Stimulated activated CD8-positive, alpha-beta memory T cell treated with anti-CD3 and anti-CD28 coated beads, Interleukin-7, amount 100 ng/mL, for 1 hour (primary cell): ENCODE measurements around the gene KPNA3.
"Not testable (repeated sequence)": the region's sequence is repeated elsewhere in the genome, so short reads cannot be mapped to it uniquely, and the experiment has no call there.

Source experiments
- DNase-seq, 2 donors: peaks; one replicate each; pipeline ENCODE4 v3.0.0-alpha.2; 2020; ENCODE audit warnings: low read depth in 2 of 2

The KPNA3 gene

DNA sequence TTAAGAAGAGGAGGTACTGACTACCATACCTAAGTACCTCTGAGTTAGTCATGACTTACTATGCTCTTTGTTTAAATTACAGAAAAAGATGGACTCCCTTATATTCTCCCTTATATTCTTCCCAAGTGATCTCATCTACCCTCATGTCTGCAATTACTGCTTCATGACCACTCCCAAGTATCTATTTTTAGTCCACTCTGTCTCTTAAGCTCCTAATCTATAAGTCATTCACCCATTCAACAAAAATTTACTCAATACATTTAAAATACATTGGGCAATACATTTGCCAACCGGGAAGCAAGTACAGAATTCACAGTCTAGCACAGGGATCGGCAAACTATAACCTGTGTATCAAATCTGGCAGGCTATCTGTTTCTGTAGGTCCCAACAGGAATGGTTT lies 42.6 kb downstream of the KPNA3 start:
- no peak for DNase-seq

DNA sequence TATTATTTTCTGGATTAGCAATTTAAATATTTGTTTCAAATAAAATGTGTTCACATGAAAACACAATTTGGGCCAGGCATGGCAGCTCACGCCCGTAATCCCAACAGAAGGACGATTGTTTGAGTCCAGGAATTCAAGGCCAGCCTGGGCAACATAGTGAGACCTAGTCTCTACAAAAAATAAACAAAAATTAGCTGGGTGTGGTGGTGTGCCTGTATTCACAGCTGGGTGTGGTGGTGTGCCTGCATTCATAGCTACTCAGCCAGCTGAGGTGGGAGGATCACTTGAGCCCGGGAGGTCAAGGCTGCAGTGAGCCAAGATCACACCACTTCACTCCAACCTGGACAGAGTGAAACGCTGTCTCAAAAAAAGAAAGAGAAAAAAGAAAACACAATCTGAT lies 46.4 kb downstream of the KPNA3 start:
- DNase-seq = no peak

DNA sequence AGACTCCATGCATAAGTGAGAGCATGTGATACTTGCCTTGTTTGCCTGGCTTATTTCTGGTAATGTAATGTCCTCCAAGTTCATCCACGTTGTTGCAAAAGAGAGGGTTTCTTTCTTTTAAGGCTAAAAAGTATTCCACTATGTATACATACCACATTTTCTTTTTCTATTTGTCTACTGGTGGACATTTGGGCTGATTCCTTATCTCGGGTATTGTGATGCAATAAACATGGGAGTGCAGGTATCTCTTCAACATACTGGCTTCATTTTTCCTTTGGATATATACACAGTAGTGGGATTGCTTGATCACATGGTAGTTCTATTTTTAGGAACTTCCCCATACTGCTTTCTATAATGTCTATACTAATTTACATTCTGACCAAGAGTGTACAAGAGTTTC lies 51.6 kb downstream of the KPNA3 start:
- no peak for DNase-seq

DNA sequence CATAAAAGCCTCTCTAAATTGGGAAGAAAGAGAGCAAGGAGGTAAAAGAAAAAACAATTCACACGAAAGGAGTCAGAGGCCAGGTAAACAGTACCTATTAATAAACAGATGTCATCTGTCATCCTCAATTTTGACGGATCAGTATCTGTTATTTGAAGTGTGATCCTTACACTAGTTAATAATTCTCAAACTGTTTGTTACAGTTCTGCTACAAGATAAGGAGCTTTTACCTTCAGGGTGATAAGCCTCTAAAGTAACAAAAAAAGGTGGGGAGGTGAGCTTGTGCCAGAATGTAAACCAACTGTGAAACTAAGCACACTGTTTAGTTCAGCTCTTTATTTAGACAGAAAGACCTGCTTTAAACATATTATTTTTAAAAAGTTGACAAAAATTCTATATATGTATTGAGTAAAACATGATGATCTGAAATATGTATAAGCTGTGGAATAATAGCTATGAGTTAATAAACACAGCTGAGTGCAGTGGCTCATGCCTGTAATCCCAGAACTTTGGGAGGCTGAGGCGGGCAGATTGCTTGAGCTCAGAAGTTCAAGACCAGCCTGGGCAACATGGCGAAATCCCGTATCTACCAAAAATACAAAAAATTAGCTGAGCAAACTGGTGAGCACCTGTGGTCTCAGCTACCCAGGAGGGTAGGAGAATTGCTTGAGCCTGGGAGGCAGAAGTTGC lies 52.8 kb downstream of the KPNA3 start:
- DNase-seq = no peak

DNA sequence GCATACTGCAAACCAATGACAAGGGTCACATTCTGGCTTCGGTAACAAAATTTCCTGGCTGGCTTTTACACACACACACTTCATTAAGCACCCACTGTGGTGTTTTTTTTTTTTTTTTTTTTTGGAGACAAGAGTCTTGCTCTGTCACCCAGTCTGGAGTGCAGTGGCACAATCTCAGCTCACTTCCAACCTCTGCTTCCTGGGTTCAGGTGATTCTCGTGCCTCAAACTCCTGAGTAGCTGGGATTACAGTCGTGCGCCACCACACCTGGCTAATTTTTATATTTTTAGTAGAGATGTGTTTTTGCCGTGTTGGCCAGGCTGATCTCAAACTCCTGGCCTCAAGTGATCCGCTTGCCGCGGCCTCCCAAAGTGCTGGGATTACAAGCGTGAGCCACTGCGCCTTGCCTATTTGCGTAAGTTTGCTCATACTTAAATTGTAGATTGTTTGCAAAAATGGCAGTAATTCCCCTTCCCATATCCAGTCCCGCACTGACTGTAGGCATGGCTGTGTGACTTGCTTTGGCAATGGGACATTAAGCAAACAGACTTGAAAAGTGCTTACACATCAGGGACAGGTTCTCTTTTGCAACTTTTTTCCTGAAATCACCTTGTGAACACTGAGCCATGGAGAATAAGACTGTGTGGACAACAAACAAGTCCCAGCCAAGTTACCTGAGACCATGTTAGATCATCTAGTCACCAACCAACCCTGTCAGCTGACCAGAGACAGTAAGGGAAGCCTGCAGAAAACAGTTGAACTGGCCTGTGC lies 59.1 kb downstream of the KPNA3 start:
- no peak for DNase-seq

DNA sequence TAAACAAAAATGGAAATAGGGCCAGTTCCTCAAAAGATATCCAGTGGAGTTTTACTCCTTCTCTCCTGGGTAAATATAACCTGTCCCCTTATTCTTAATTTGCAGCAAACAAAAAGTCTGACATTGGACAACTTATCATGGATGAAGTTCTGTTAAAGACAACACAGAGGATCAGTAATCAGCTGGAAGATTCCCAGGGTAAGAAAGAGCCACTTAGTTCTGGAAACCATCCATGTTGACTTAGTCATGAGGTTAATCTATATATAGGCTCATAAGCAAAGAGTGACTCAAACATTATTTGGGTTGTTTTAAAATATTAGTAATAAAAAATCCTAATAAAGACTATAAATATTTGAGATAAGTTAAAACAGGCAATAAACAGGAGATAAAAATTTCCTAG lies 60.7 kb downstream of the KPNA3 start:
- no peak for DNase-seq

DNA sequence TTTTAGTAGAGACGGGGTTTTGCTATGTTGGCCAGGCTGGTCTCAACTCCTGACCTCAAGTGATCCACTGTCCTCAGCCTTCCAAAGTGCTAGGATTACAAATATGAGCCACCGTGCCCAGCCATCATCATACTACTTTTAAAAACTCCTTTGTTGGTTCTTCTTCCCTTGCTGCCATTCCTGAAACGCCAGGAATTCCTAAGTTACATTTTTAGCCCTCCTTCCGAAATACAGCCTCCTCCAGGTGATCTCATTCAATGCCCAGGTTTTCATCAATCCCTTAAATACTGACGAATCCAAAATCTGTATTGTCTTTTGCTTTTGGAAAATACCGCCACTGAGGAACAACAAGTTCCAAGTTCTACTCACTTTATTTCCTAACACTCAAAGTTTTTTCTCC lies 75.9 kb downstream of the KPNA3 start:
- DNase-seq = no peak

DNA sequence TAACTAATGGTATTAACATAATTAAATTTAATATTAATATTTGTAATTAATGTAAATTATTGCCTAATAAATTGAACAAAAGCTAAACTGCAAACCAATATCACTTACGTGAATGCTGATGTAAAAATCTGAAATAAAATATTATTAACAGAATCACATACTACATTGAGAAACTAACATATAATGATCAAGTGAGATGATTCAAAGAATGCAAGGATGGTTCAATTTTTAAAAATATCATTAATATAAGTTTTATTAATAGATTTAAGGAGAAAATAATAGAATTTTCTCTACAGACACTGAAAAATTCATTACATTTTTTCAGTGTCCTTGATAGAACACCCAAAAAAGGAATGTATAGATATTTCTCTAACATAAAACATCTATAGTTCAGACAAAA lies 77.7 kb downstream of the KPNA3 start:
- no peak for DNase-seq

DNA sequence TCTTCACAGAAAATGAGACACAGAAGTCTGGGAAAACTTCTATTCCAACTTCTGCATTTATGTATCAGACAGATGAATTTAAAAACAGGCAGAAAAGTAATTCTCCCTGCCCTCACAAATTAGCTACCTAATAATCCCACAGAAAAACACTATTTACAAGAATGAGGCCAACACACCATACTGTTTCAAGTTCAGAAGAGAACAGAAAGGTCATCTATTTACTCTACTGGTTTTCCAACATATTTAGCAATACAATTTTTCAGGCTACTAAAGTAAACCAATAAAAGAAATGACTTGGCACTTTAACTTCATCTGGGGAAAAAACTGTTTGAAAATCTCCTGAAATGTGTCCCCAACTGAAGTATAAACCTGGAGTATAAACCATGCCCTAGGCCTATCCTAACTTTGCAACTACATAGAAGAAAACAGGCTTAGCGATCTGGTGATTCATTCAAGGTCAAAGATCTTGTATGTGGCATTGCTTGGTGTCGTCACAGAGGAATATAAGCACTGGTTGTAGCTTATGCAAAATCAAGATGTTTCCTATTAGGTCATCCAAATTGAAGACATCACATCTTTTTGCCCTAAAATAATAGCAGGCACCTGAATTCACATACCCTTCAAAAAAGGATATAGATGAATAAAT lies 81.1 kb downstream of the KPNA3 start:
- DNase-seq = no peak

DNA sequence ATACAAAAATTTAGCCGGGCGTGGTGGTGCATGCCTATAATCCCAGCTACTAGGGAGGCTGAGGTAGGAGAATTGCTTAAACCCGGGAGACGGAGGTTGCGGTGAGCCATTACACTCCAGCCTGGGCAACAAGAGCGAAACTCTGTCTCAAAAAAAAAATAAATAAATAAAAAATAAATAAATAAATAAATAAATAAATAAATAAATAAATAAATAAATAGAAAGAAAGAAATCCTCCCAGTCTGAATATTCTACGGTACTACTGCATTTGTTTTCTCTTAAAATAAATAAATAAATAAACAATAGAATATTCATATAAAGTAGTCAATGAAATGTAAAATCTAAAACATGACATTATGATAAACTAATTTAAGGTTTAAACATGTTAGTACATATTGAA lies 88.2 kb downstream of the KPNA3 start:
- DNase-seq = not testable (repeated sequence)

DNA sequence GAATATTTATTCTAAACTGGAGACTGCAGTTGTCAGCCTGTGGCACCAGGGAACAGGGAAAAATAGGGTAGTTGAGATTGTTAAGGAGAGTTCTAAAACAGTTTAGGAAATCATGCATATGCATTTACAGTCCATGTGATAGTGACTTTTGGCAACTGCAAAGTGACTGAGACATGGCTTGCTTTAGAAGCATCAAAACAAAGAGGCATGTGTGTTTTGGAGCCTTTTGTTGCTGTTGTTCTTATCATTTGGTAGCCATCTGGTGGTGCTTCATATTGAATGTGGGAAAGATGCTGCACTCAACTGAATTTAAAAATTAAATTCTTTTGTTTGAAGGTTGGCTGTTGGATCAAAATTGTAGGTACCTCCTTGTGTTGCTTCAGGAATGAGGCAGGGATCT lies 91.0 kb downstream of the KPNA3 start:
- no peak for DNase-seq

DNA sequence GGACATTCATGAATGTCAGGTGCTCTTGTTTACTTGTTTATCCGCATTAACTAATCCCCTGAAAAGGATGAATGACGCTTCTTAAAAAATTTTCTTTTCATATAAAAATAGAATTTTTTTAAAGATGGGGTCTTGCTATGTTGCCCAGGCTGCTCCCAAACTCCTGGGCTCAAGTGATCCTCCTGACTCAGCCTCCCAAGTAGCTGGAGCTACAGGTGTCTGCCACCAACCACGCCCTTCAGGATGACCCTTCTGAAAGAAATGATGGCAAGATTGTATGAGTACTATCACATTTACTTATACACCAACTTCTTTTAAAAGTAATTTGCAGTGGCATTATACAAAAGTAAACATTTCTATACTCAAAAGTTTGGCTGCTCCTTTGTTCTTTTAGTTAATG lies 95.0 kb downstream of the KPNA3 start:
- DNase-seq = no peak

DNA sequence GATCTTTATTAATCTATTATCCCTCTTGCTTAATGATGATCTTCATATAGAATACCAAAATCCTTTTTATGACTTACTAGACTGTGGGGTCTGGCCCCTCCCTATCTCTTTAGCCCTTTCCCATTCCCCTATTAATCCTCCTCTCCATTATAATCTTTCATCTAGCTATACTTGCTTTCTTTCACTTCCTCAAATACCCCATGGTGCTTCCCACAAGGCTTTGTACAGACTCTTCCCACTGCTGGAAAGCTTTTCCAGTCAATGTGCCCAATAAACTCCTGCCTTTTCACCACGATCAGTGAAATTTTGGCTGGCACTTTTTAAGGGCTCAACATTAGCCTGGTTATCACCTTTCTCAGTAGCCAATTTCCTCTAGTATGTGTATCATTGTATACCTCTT lies 98.0 kb downstream of the KPNA3 start:
- no peak for DNase-seq

DNA sequence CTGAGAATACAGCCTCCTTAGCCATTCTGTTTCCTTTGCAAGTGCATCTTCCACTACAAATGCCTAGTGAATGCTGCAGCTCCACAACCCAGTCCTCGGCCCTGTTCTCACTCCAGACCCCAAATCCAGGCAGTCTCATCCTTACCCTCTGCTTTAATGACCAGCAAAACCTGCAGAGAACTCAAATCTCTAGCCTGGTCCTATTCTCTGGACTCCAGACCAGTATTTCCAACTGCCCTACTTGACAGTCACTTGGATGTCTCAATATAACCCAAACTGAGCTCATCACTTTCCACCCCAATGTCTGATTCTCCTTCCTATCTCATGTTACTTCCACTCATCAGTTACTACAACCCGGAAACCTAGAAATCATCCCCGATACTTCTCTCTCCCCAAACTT lies 98.6 kb downstream of the KPNA3 start:
- DNase-seq = no peak

DNA sequence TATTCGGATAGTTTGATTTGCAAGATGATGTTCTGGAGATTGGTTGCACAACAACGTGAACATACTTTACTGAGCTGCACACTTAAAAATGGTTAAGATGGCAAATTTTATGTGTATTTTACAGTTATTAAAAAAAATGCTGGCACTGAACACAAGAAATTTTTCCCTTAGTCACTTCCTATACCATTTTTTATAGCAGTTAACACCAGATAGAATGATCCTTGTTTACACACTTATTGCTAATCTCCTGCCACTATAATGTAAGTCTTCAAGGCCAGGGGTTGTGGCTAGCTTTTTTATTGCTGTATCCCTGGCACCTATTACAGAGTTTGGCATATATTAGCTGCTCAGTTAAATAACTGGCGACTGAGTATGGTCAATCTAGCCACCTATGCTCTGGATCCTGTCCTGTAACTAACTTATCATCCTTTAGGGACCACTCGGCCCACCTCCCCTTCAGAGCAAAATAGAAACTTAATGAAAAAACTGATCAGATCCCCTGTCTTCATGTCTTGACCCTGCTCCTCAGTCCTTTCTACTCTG lies 99.2 kb downstream of the KPNA3 start:
- no peak for DNase-seq

DNA sequence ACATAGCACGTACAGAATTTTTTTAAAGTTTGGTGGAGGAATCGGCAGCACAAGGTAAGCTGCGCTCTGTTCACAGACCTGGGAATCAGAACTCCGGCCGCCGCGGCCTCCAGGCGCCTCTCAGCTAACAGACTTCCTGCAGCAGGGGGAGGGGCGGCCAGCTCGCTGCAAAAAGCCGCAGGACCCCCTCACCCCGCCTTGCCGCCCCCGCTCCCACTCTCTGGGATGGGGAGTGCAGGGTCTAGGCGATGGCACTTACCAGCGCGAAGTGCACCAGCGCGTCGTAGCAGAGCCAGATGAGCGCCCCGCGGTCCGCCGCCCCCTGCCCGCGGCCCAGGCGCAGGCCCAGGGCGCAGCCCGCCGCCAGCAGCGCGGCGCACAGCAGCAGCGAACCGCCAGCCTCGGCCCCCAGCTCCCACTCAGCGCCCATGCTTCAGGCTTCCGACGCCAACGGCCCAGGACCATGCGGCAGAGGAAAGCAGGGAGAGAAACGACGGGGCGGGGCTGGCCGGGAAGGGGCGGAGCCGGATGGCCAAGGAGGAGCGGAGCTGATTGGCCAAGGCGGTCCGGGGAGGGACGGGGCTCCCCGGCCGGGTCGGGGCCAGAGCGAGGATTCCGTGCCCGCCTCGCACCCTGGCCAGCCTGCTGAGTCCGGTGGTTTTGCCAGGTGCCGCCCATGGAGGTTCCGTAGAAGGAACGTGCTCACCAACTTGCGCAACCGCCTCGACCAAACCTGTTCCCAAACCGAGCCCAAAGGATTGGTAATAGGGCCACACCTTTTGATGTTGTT lies 101.3 kb downstream of the KPNA3 start, which contains the start of gene EBPL:
Gene EBPL (minus strand): TSS at position 492 of the 790 bp plus-strand sequence. CDS start 62 bp downstream, at position 430.
- peak; percentile 69 to 79 for DNase-seq

DNA sequence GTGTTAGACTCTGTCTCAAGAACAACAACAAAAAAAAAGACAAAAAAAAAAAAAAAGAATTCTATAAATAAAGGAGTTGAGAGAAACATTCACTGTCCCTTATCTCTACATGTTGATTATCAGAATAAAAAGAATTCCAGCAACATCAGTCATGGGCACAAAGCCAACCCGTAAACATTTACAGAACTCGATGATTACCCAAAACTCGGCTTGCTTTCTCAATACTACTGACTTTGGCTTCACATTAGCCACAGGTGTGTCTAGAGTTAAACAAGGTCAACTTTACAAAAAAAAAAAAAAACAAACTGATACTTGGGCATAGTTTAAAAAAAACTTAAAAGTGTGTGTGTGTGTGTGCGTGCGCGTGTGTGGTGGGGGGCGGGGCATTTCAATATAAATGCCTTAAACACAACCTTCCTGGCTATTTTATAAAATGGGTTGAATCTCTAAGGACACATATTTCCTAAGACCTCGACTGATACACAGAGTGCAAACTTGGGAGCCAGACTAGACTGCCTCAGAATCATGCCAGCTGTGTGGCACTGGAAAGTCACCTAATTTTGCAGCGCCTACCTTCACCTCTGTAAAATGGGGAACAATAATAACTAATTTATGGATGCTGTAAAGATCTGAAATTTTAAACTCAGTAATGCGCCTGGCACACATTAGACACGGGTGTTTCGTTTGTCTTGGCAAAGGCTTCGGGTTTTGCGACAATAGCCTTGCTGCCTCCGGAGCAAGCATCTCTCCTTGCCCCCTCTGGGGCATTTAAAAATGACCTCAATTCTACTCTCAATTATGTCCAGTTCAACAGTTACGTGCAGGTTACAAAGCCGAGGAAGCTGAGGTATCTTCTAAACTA lies 102.1 kb downstream of the KPNA3 start:
- no peak for DNase-seq

DNA sequence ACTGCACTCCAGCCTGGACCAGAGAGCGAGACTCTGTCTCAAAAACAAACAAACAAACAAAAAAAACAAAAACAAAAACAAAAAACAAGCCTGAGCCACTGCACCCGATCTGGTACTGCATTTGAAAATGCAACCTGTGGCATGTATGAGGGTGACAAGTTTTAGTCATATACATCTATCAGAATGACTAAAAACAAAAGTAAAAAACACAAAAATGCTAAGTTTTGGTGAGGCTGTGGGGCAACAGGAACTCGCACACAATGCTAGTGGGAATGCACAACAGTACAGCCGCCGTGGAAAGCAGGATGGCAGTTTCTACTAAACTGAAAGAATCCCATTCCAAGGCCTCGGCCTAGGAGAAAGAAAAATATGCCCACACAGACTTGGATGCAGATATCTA lies 109.0 kb downstream of the KPNA3 start:
- DNase-seq = no peak

DNA sequence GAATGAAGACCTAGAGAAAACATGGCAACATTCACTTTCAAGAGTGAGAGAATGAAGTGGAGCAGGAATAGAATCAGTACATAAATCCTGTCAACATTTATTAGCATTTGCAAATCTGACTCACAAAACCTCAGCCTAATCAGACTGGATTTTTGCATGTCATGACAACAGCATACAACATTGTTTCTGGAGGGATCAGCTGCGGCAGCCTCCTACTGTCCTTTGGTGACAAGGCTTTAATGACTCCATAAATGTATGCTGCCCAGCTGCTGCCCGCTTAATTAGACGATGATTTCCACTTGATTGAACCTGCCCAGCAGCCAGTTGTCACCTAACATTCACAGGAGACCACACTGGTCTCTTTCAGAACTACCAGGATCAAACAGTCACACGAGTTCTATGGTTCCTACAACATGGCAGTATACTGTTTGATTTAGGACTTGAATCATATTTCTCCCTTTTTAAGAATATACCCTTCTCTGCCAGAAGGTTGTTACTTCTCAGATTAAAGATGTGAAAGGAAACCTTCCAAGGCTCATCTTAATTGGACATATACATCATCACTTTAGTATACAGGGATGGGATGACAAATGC lies 110.5 kb downstream of the KPNA3 start:
- DNase-seq = no peak

DNA sequence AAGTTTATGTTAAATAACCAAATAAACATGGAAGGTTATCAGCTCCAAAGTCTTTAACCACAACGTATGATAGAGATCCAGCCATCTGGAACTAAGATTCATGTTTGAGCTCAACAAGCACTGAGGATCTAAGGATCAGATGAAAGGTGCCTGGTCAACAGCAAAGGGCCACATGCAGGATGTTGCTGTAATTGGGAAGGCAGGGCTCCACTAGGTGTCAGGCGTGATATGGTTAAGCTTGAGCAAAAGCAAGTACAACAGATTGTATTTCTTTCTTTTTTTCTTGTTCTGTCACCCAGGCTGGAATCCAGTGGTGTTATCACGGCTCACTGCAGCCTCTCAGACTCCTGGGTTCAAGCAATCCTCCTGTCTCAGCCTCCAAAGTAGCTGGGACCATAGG lies 113.2 kb downstream of the KPNA3 start:
- DNase-seq = no peak
